Measurements from ENCODE around the gene UBASH3B. TPM values are rescaled to one million over a fixed set of nuclear protein-coding genes. Genes with fewer than 3 reads are reported as not detected.

UBASH3B gene
- total RNA-seq, 1 donor from 2014 or later = 2.0 TPM

DNA sequence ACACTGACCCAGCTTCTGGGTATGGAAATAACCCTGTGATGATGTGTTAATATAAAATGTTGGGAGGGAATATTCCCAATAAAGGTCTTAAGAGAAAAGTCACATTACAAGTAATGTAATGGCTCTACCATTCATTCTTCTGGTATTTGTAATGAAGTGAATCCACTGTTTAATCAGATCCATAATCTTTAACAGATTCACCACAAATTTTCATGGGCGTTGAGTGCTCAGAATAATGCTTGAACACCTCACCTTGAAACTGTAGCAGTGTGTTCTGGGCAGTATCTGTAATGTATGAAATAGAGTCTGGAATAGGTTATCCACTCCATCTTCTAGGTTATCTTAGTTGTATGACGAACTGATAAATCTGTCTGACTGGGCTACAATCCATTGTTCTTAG lies 156.2 kb downstream of the UBASH3B start:
- Histone ChIP-seq H3K4me1 (peaks cover 26% of the 10 kb centered on the region), H3K9ac (no peak overlapping the region), H3K9me3 (ENCODE audit: low read depth) (no peaks in the 10 kb centered on the region), H2AFZ (replicated peaks) (no peak overlapping the region), H3K27me3 (no peaks in the 10 kb centered on the region), H3K4me3 (no peak overlapping the region), H3K36me3 (no peaks in the 10 kb centered on the region), H4K20me1 (ENCODE audit: low read depth) (no peaks in the 10 kb centered on the region), H3K4me2 (no peak overlapping the region), H3K27ac (no peak overlapping the region), H3F3A (ENCODE audit: low read depth) (peaks cover 20% of the 10 kb centered on the region), H3K79me2 (ENCODE audit: low read depth) (no peaks in the 10 kb centered on the region)
- H3K4me1 Mint-ChIP-seq = peaks cover 26% of the 10 kb centered on the region
- H3K4me3 Mint-ChIP-seq = no peak overlapping the region
- no peaks in the 10 kb centered on the region for H3K36me3 Mint-ChIP-seq
- no peak overlapping the region for H3K27ac Mint-ChIP-seq
- H3K27me3 Mint-ChIP-seq (ENCODE audit: insufficient read depth, low read depth) = no peaks in the 10 kb centered on the region
- TF ChIP-seq, protein P1, sequence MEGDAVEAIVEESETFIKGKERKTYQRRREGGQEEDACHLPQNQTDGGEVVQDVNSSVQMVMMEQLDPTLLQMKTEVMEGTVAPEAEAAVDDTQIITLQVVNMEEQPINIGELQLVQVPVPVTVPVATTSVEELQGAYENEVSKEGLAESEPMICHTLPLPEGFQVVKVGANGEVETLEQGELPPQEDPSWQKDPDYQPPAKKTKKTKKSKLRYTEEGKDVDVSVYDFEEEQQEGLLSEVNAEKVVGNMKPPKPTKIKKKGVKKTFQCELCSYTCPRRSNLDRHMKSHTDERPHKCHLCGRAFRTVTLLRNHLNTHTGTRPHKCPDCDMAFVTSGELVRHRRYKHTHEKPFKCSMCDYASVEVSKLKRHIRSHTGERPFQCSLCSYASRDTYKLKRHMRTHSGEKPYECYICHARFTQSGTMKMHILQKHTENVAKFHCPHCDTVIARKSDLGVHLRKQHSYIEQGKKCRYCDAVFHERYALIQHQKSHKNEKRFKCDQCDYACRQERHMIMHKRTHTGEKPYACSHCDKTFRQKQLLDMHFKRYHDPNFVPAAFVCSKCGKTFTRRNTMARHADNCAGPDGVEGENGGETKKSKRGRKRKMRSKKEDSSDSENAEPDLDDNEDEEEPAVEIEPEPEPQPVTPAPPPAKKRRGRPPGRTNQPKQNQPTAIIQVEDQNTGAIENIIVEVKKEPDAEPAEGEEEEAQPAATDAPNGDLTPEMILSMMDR (IDR thresholded peaks at IDR 0.05) = no peak
- TF ChIP-seq EZH2phosphoT487 (IDR thresholded peaks at IDR 0.05) (no peak), EZH2 (IDR thresholded peaks at IDR 0.05) (no peak)
- no peak for DNase-seq (ENCODE audit: low spot score)
- H3K9me3 Mint-ChIP-seq = no peaks in the 10 kb centered on the region

DNA sequence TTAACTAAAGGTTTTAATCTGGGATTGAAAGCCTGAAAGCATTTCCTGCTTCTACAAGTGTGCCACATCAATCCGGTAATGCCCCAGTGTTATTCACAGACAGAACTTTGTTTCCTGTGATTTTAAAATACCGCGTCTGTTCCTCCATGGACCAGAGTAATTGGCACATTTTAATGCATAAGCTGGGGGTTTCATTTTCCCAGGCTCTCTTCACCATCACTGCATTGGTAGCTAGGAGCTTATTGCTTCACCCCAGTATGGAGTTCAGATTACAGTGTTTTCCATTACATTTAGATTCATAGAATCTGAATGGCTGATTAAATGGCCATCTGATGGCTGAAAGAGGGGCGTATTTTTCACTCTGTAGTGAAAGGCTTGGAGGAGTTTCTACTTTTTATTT lies 157.1 kb downstream of the UBASH3B start:
- peaks cover 4% of the 10 kb centered on the region for H3K9me3 Mint-ChIP-seq
- H2AFZ ChIP-seq (replicated peaks) = no peak overlapping the region
- H3K36me3 Mint-ChIP-seq = no peaks in the 10 kb centered on the region
- no peaks in the 10 kb centered on the region for H3K27me3 ChIP-seq
- H3K4me2 ChIP-seq = peak overlapping the region; percentile 73
- no peak overlapping the region for H3K27ac ChIP-seq
- H3K27ac Mint-ChIP-seq = no peak overlapping the region
- H3K9ac ChIP-seq = no peak overlapping the region
- no peaks in the 10 kb centered on the region for H3K79me2 ChIP-seq (ENCODE audit: low read depth)
- no peaks in the 10 kb centered on the region for H3K27me3 Mint-ChIP-seq (ENCODE audit: insufficient read depth, low read depth)
- no peaks in the 10 kb centered on the region for H3K36me3 ChIP-seq
- no peaks in the 10 kb centered on the region for H4K20me1 ChIP-seq (ENCODE audit: low read depth)
- no peak overlapping the region for H3K4me3 Mint-ChIP-seq
- no peak for DNase-seq (ENCODE audit: low spot score)
- H3K4me3 ChIP-seq = no peak overlapping the region
- TF ChIP-seq, protein P1 (IDR thresholded peaks at IDR 0.05) = no peak
- TF ChIP-seq EZH2 (IDR thresholded peaks at IDR 0.05) (no peak), EZH2phosphoT487 (IDR thresholded peaks at IDR 0.05) (no peak)
- H3K9me3 ChIP-seq (ENCODE audit: low read depth) = no peaks in the 10 kb centered on the region
- H3K4me1 Mint-ChIP-seq = peaks cover 26% of the 10 kb centered on the region
- peaks cover 20% of the 10 kb centered on the region for H3F3A ChIP-seq (ENCODE audit: low read depth)
- H3K4me1 ChIP-seq = peaks cover 26% of the 10 kb centered on the region

DNA sequence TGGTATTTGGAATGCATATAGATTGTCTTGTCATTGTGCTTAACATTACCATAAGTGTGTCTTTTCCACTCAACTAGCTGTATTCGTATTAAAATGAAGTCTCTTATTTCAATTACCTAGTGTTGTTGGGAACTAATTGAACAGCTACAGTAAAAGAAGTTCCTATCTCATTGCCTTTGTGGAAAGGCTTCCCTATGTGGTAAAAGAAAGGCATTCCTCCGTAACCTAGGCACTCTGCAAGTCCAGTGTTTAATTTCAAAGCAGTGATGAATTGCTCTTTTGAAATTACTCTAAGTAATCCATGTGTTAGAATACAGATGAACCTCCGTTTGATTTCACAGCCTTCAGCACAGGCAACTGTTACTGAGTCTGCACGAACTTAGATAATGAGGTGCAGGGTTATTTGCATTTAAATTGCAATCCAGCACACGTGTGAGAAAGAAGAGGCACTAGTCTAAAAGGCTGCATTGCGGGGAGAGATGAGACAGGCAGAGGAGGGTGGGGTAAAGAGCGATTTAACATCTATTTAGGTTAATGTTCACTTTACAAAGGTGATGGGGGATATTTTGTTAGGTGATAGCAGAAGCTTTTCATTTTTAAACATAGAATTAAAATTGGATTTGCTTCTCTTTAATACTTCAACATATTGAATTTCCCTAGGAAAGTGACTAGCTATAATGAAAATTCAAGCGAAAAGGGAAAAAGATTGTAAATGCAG lies 157.8 kb downstream of the UBASH3B start:
- no peak overlapping the region for H3K9ac ChIP-seq

More for the DNA sequence above, 157.8 kb downstream of the UBASH3B start:
- Mint-ChIP-seq H3K27ac (no peak overlapping the region), H3K4me3 (no peak overlapping the region), H3K9me3 (peaks cover 4% of the 10 kb centered on the region), H3K36me3 (no peaks in the 10 kb centered on the region), H3K4me1 (peaks cover 24% of the 10 kb centered on the region), H3K27me3 (ENCODE audit: insufficient read depth, low read depth) (no peaks in the 10 kb centered on the region)
- Histone ChIP-seq H4K20me1 (ENCODE audit: low read depth) (no peaks in the 10 kb centered on the region), H3K4me2 (peak overlapping the region; percentile 73), H3K27me3 (no peaks in the 10 kb centered on the region), H3K27ac (peak overlapping the region; percentile 2), H3K9me3 (ENCODE audit: low read depth) (no peaks in the 10 kb centered on the region), H3K79me2 (ENCODE audit: low read depth) (no peaks in the 10 kb centered on the region), H3K4me1 (peaks cover 26% of the 10 kb centered on the region), H2AFZ (replicated peaks) (peak overlapping the region; percentile 41), H3K36me3 (no peaks in the 10 kb centered on the region), H3K4me3 (peak overlapping the region; percentile 31), H3F3A (ENCODE audit: low read depth) (peaks cover 20% of the 10 kb centered on the region)
- TF ChIP-seq EZH2 (IDR thresholded peaks at IDR 0.05) (no peak), EZH2phosphoT487 (IDR thresholded peaks at IDR 0.05) (peak; percentile 51)
- TF ChIP-seq, protein P1 (IDR thresholded peaks at IDR 0.05) = no peak
- peak; percentile 78 for DNase-seq (ENCODE audit: low spot score)

Data from neural progenitor cell (in vitro differentiated cells).